NB4 (cell line): ENCODE results near the gene ANKRD24.

Source experiments
- DNase-seq: peaks from one replicate; pipeline ENCODE4 v3.0.0; 2010; ENCODE audit warnings: low read depth
- H3K4me3 ChIP-seq: one replicate; pipeline ENCODE4 v1.5.1; 2011; ENCODE audit warnings: mild to moderate bottlenecking, low read depth, low read length, moderate library complexity
- CTCF ChIP-seq: IDR thresholded peaks from one replicate; pipeline ENCODE4 v1.5.1; 2012; ENCODE audit warnings: low read depth, low read length
- MYC ChIP-seq: IDR thresholded peaks from 2 replicates; pipeline ENCODE4 v1.6.1; 2011; ENCODE audit warnings: low read depth, low read length
- POLR2A ChIP-seq: IDR thresholded peaks from 2 replicates; pipeline ENCODE4 v1.6.1; 2011; ENCODE audit warnings: mild to moderate bottlenecking; ENCODE audit not compliant: insufficient read length; ENCODE audit errors: extremely low read depth
- TF ChIP-seq, protein P1 (sequence below): IDR thresholded peaks from 2 replicates; pipeline ENCODE4 v1.6.1; 2011; ENCODE audit warnings: low read depth, low read length

The ANKRD24 gene

GRCh38 chr19:4196009-4196408 lies 13.5 kb downstream of the ANKRD24 start:
- TF ChIP-seq MYC, result no peak
- no peak for TF ChIP-seq CTCF
- TF ChIP-seq, protein P1, sequence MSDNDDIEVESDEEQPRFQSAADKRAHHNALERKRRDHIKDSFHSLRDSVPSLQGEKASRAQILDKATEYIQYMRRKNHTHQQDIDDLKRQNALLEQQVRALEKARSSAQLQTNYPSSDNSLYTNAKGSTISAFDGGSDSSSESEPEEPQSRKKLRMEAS, result no peak
- TF ChIP-seq POLR2A, result no peak
- no peak for DNase-seq
- no peak overlapping the region for H3K4me3 ChIP-seq

- TF ChIP-seq CTCF (no peak), POLR2A (no peak), MYC (no peak)
- TF ChIP-seq, protein P1, result no peak
- no peak overlapping the region for H3K4me3 ChIP-seq
- no peak for DNase-seq
Measured at GRCh38 chr19:4196587-4197148, 14.2 kb downstream of the ANKRD24 start.

DNA sequence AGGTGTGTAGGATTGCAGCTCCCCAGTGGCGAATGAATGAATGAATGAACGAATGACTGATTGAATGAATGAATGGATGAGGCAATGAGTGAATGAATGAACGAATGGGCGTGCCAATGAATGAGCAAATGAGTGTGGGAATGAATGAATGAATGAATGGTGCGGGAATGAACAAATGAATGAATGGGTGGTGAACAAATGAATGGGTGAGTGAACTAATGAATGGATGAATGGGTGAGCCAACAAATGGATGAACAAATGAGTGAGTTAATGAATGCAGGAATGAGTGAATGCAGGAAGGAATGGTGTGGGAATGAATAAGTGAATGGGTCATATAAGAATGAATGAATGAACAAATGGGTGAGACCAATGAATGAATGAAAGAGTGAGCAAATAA lies 14.7 kb downstream of the ANKRD24 start:
- no peak overlapping the region for H3K4me3 ChIP-seq
- TF ChIP-seq, protein P1, result no peak
- TF ChIP-seq POLR2A, result no peak
- TF ChIP-seq CTCF, result no peak
- TF ChIP-seq MYC, result no peak
- no peak for DNase-seq

DNA sequence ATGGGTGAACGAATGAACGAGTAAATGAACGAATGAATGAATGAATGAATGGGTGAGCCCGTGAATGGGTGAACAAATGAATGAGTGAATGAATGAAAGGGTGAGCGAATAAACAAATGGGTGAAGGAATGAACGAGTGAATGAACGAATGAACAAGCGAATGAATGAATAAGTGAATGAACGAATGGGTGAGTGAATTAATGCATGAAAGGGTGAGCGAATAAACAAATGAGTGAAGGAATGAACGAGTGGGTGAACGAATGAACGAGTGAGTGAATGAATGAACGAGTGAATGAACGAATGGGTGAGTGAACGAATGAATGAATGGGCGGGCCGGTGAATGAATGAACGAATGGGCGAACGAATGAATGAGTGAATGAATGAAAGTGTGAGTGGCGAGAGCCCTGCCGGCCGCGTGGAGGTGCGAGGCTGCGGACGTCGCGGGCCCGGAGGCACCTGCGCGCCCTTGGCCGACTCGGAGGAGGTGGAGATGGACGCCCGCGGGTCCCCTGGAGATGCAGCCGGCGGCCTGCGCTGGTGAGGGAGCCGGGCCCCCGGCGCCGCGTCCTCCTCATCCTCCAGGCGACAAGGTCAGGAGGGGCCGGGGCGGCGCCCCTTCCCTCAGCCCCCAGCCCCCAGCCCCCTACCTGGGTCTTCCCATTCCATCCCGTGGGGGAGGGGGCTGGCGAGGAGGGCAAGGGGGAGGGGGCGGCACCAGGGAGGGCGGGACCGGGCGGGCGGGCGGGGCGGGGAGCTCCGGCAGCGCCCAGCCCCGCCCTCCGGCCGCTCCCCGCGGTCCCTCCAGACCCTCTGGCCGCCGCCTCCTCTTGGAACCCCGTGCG lies 15.4 kb downstream of the ANKRD24 start:
- no peak for DNase-seq
- no peak for TF ChIP-seq CTCF
- no peak for TF ChIP-seq MYC
- TF ChIP-seq, protein P1, result no peak
- TF ChIP-seq POLR2A, result no peak
- no peak overlapping the region for H3K4me3 ChIP-seq

GRCh38 chr19:4198467-4199126 lies 16.1 kb downstream of the ANKRD24 start:
- TF ChIP-seq MYC (no peak), POLR2A (no peak)
- H3K4me3 ChIP-seq, result no peak overlapping the region
- no peak for DNase-seq

DNA sequence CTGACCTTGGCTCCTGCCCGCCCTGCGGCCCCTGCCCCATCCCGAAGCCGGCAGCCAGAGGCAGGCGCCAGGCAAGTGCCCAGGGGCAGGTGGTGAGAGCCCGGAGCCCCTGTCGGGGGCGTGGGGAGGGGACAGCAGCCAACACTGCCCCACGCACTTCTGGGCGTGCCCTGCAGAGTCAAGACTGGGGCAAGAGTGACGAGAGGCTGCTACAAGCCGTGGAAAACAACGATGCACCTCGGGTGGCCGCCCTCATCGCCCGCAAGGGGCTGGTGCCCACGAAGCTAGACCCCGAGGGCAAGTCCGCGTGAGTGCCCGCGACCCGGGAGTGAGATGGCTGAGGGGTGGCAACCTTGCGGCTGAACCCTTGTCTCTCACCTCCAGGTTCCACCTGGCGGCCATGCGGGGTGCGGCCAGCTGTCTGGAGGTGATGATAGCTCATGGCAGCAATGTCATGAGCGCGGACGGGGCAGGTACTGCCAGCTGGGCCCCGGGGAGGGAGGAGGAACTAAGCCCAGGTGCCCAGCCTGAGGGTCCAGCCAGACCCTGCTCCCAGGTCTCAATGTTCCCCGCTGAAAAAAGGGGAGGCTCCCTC lies 17.3 kb downstream of the ANKRD24 start:
- no peak overlapping the region for H3K4me3 ChIP-seq
- DNase-seq, result no peak
- TF ChIP-seq POLR2A (no peak), CTCF (no peak), MYC (no peak)
- TF ChIP-seq, protein P1, result no peak
